ENCODE measurements around the gene SLC38A2. TPM values are rescaled to one million over a fixed set of nuclear protein-coding genes. Genes with fewer than 3 reads are reported as not detected.

Gene SLC38A2
- polyA plus RNA-seq, 1 donor from 2014 or later = 143 TPM

GRCh38 chr12:46351138-46351537, 21.4 kb downstream of the SLC38A2 start:
- Histone ChIP-seq H2AFZ (ENCODE audit: low read depth, low read length) (no peak overlapping the region), H3K9me2 (ENCODE audit: insufficient read depth, low read length) (no peaks in the 10 kb centered on the region), H3K4me2 (ENCODE audit: low read length) (no peak overlapping the region), H3K27ac (ENCODE audit: low read length) (no peak overlapping the region), H3K36me3 (ENCODE audit: insufficient read depth, low read length) (no peaks in the 10 kb centered on the region), H3K9ac (ENCODE audit: low read length) (no peak overlapping the region), H3K4me3 (ENCODE audit: low read length) (no peak overlapping the region), H3K79me2 (replicated peaks; ENCODE audit: insufficient read depth, low read length) (no peaks in the 10 kb centered on the region), H3K9me3 (ENCODE audit: low read length) (no peaks in the 10 kb centered on the region), H3K27me3 (ENCODE audit: insufficient read depth, low read depth, low read length) (no peaks in the 10 kb centered on the region), H3F3A (ENCODE audit: insufficient read depth, low read length, poor library complexity, severe bottlenecking) (no peaks in the 10 kb centered on the region), H4K20me1 (ENCODE audit: insufficient read depth) (no peaks in the 10 kb centered on the region)
- TF ChIP-seq POLR2AphosphoS5 (IDR thresholded peaks at IDR 0.05) (no peak), TAF1 (IDR thresholded peaks at IDR 0.05; ENCODE audit: low read depth) (no peak), MXI1 (conservative IDR thresholded peaks at IDR 0.05; ENCODE audit: poor library complexity, severe bottlenecking) (no peak), RAD21 (conservative IDR thresholded peaks at IDR 0.05) (no peak), REST (IDR thresholded peaks at IDR 0.05; ENCODE audit: borderline replicate concordance) (no peak), CTCF (IDR thresholded peaks at IDR 0.05; ENCODE audit: poor library complexity, severe bottlenecking) (no peak), SMC3 (conservative IDR thresholded peaks at IDR 0.05; ENCODE audit: poor library complexity) (no peak), EZH2 (IDR thresholded peaks at IDR 0.05; ENCODE audit: borderline replicate concordance, insufficient read depth, low read length, poor library complexity, severe bottlenecking) (no peak), EP300 (conservative IDR thresholded peaks at IDR 0.05; ENCODE audit: poor library complexity, severe bottlenecking) (no peak)

- TF ChIP-seq MXI1 (conservative IDR thresholded peaks at IDR 0.05; ENCODE audit: poor library complexity, severe bottlenecking) = no peak
- no peak for TF ChIP-seq RAD21 (conservative IDR thresholded peaks at IDR 0.05)
- no peaks in the 10 kb centered on the region for H3K9me2 ChIP-seq (ENCODE audit: insufficient read depth, low read length)
- H3K9ac ChIP-seq (ENCODE audit: low read length) = no peak overlapping the region
These were observed 23.3 kb downstream of the SLC38A2 start for GRCh38 chr12:46349253-46349652.

More at GRCh38 chr12:46349253-46349652, 23.3 kb downstream of the SLC38A2 start:
- H3K36me3 ChIP-seq (ENCODE audit: insufficient read depth, low read length) = no peaks in the 10 kb centered on the region
- H3K4me2 ChIP-seq (ENCODE audit: low read length) = no peak overlapping the region
- no peak overlapping the region for H3K4me3 ChIP-seq (ENCODE audit: low read length)
- H4K20me1 ChIP-seq (ENCODE audit: insufficient read depth) = no peaks in the 10 kb centered on the region
- no peaks in the 10 kb centered on the region for H3K27me3 ChIP-seq (ENCODE audit: insufficient read depth, low read depth, low read length)
- H3K27ac ChIP-seq (ENCODE audit: low read length) = no peak overlapping the region
- H2AFZ ChIP-seq (ENCODE audit: low read depth, low read length) = no peak overlapping the region
- H3K79me2 ChIP-seq (replicated peaks; ENCODE audit: insufficient read depth, low read length) = no peaks in the 10 kb centered on the region
- H3F3A ChIP-seq (ENCODE audit: insufficient read depth, low read length, poor library complexity, severe bottlenecking) = no peaks in the 10 kb centered on the region
- no peaks in the 10 kb centered on the region for H3K9me3 ChIP-seq (ENCODE audit: low read length)
